K562 (cell line): ENCODE data around the gene CENPP. TPM values are rescaled to one million over a fixed set of nuclear protein-coding genes. Genes with fewer than 3 reads are reported as not detected.

Source experiments
- ATAC-seq: fragments of 200-7000 bp; cut with Tn5 transposase; 3 replicates; pipeline ENCODE4 v1.9.1; 2020; ENCODE audit warnings: moderate library complexity
- BruUV-seq: library from RNA; stranded (reverse); fragments of 400-500 nt; replicated peaks from 2 replicates; lab custom pipeline; 2021; lab: Mats Ljungman, UMichigan
- CTCF ChIA-PET: fragments of 300-600 bp; formaldehyde crosslinking; extraction: SDS; loops from one replicate; lab custom pipeline; 2021; ENCODE audit warnings: low intra/inter-chr PET ratio; lab: Yijun Ruan, JAX
- POLR2A ChIA-PET: fragments of 300-600, 350-650 bp; sonication (Branson Sonifier 250); formaldehyde crosslinking; extraction: SDS; loops from one replicate; lab custom pipeline; 2021; ENCODE audit warnings: antibody characterized with exemption, inconsistent platforms; lab: Yijun Ruan, JAX
- DNase-seq, 4 experiments: peaks; one replicate each; pipeline versions ENCODE4 v3.0.0 to v3.0.0-alpha.2; 2011 to 2018; ENCODE audit warnings: low spot score in 3 of 4, mixed read lengths in 3 of 4; ENCODE audit errors: extremely low read depth in 1 of 4
- FAIRE-seq: peaks from 2 replicates; lab custom pipeline; 2011; peaks lifted over from hg19 to GRCh38; lab: Jason Lieb, UNC
- H2AFZ ChIP-seq: 2 replicates; pipeline ENCODE4 v1.6.0; 2011; ENCODE audit warnings: low read depth, low read length, control low read depth, inconsistent platforms
- H3K27ac ChIP-seq: fragments of 200-600 bp; 3 replicates; pipeline ENCODE4 v1.8.0; 2011; ENCODE audit warnings: low read depth, mild to moderate bottlenecking, control low read depth, inconsistent platforms, low read length, moderate library complexity, mixed read lengths; ENCODE audit errors: extremely low read depth
- H3K27me3 ChIP-seq, 2 experiments: fragments of 300-600 bp in 1 of 2; 2 replicates in 1 of 2; 3 replicates in 1 of 2; pipeline versions ENCODE4 v1.6.0 to v1.8.0; 2011; ENCODE audit warnings: inconsistent platforms in 2 of 2, low read length in 2 of 2, mild to moderate bottlenecking in 1 of 2, mixed read lengths in 1 of 2, moderate library complexity in 1 of 2; ENCODE audit not compliant: control insufficient read depth in 2 of 2, insufficient read depth in 2 of 2
- H3K36me3 ChIP-seq: fragments of 300-600 bp; 3 replicates; pipeline ENCODE4 v1.8.0; 2011; ENCODE audit warnings: mild to moderate bottlenecking, low read length, inconsistent platforms; ENCODE audit not compliant: control insufficient read depth, insufficient read depth
- H3K4me1 ChIP-seq, 2 experiments: fragments of 200-600 bp in 1 of 2; replicated peaks in 1 of 2; 2 replicates in 1 of 2; 3 replicates in 1 of 2; pipeline versions ENCODE4 v1.5.1 to v1.8.0; 2011; ENCODE audit warnings: inconsistent platforms in 2 of 2, low read length in 2 of 2, mild to moderate bottlenecking in 1 of 2, mixed read lengths in 1 of 2, moderate library complexity in 1 of 2; ENCODE audit not compliant: control insufficient read depth in 2 of 2, insufficient read depth in 2 of 2
- H3K4me2 ChIP-seq: 2 replicates; pipeline ENCODE4 v1.6.1; 2011; ENCODE audit warnings: low read length, control low read depth, inconsistent platforms, mixed read lengths; ENCODE audit not compliant: insufficient read depth
- H3K4me3 ChIP-seq: fragments of 200-600 bp; sonication (generic), shearing (Covaris generic); 2 replicates; pipeline ENCODE4 v1.5.1; 2016; ENCODE audit warnings: control low read depth, inconsistent platforms
- H3K79me2 ChIP-seq: fragments of 200-600 bp; 3 replicates; pipeline ENCODE4 v1.8.0; 2011; ENCODE audit warnings: low read length, inconsistent platforms; ENCODE audit not compliant: control insufficient read depth, insufficient read depth
- H3K9ac ChIP-seq, 2 experiments: 2 replicates each; pipeline versions ENCODE4 v1.6.0 to v1.6.1; 2011; ENCODE audit warnings: low read depth in 2 of 2, low read length in 2 of 2, control low read depth in 1 of 2, inconsistent platforms in 1 of 2, mild to moderate bottlenecking in 1 of 2, mixed read lengths in 1 of 2; ENCODE audit not compliant: insufficient read depth in 1 of 2
- H3K9me1 ChIP-seq: one replicate; pipeline ENCODE4 v1.6.0; 2011; ENCODE audit warnings: inconsistent platforms, mild to moderate bottlenecking, low read length, moderate library complexity; ENCODE audit not compliant: control insufficient read depth, insufficient read depth
- H3K9me3 ChIP-seq: replicated peaks from 2 replicates; pipeline ENCODE4 v1.5.1; 2011; ENCODE audit warnings: low read depth, low read length, inconsistent platforms; ENCODE audit not compliant: control insufficient read depth, insufficient read depth
- H4K20me1 ChIP-seq: replicated peaks from 2 replicates; pipeline ENCODE4 v1.6.1; 2011; ENCODE audit warnings: low read length, inconsistent platforms, mixed read lengths; ENCODE audit not compliant: control insufficient read depth, insufficient read depth
- BMI1 ChIP-seq: fragments of 150-350 bp; IDR thresholded peaks from 2 replicates; pipeline ENCODE4 v1.6.1; 2014; ENCODE audit warnings: low read length
- C11orf30 ChIP-seq: fragments of 450-650 bp; IDR thresholded peaks from 2 replicates; pipeline ENCODE4 v1.6.1; 2016; ENCODE audit warnings: low read depth, mild to moderate bottlenecking
- HDAC6 ChIP-seq: IDR thresholded peaks from 2 replicates; pipeline ENCODE4 v1.6.1; 2012; ENCODE audit warnings: low read depth, mild to moderate bottlenecking, control low read depth, inconsistent platforms, low read length, moderate library complexity
- HMG20A ChIP-seq: fragments of 450-650 bp; formaldehyde crosslinking; conservative IDR thresholded peaks from 2 replicates; pipeline ENCODE4 v1.4.0; 2020; ENCODE audit warnings: mild to moderate bottlenecking, mixed read lengths
- MAFF ChIP-seq: IDR thresholded peaks from 2 replicates; pipeline ENCODE4 v1.6.1; 2012; ENCODE audit warnings: low read length, improper control_type of control experiment
- MAFG ChIP-seq: fragments of 450-650 bp; conservative IDR thresholded peaks from 2 replicates; pipeline ENCODE4 v1.6.1; 2016; ENCODE audit warnings: missing genetic modification characterization, missing compliant biosample characterization
- MAFK ChIP-seq: IDR thresholded peaks from 2 replicates; pipeline ENCODE4 v1.6.1; 2011; ENCODE audit warnings: low read length, improper control_type of control experiment
- NCOA1 ChIP-seq: fragments of 450-650 bp; IDR thresholded peaks from 2 replicates; pipeline ENCODE4 v1.6.1; 2016; ENCODE audit warnings: low read depth
- SMAD3 ChIP-seq: fragments of 450-650 bp; formaldehyde crosslinking; conservative IDR thresholded peaks from 2 replicates; pipeline ENCODE4 v1.4.0; 2020; ENCODE audit warnings: mild to moderate bottlenecking
- TEAD1 ChIP-seq, 2 experiments: fragments of 450-650 bp in 1 of 2; sonication (generic) in 1 of 2; formaldehyde crosslinking; IDR thresholded peaks; 2 replicates each; pipeline versions ENCODE4 v1.4.0 to v1.8.0; 2020 to 2022; ENCODE audit warnings: mild to moderate bottlenecking in 2 of 2, missing genetic modification reagents in 1 of 2
- ZC3H4 ChIP-seq: sonication (generic); formaldehyde crosslinking; IDR thresholded peaks from 2 replicates; pipeline ENCODE4 v1.9.0; 2021; ENCODE audit warnings: missing genetic modification reagents, borderline replicate concordance
- ZKSCAN3 ChIP-seq: fragments of 250-450 bp; sonication (Bioruptor Pico); IDR thresholded peaks from 2 replicates; pipeline ENCODE4 v1.4.0; 2020
- ZNF24 ChIP-seq: fragments of 450-650 bp; IDR thresholded peaks from 2 replicates; pipeline ENCODE4 v1.6.1; 2016
- ZNF316 ChIP-seq: fragments of 450-650 bp; IDR thresholded peaks from 2 replicates; pipeline ENCODE4 v1.6.1; 2016
- WGBS: fragments of 100-300 bp; shearing (Covaris generic); methylation state at CpG from one replicate; pipeline ENCODE4 v1.1.6; 2016; ENCODE audit warnings: low coverage, mixed read lengths; ENCODE audit not compliant: insufficient coverage; ENCODE audit errors: missing lambda C conversion rate; 5-methylcytosine and 5-hydroxymethylcytosine counted together
- in situ Hi-C: fragments of 300-500 bp; cut with MboI; formaldehyde crosslinking; loops from 4 replicates; pipeline ENCODE4 v1.15.0; 2018; ENCODE audit warnings: inconsistent platforms, mixed read lengths
- intact Hi-C: fragments of 100-400 bp; cut with micrococcal nuclease; formaldehyde crosslinking; loops from 2 replicates; pipeline ENCODE4 v1.14.2; 2022
- polyA plus RNA-seq, 8 experiments: library from polyadenylated mRNA; depleted of rRNA in 4 of 8; stranded (reverse) in 5 of 8; unstranded in 3 of 8; fragments of >200 nt; fragmentation: Nextera tagmentation in 2 of 8; fragmentation: Illumina TruSeq in 1 of 8; extraction: Ambion mirVana in 2 of 8; extraction: Trizol in 1 of 8; gene quantifications; 2 replicates each; pipeline versions ENCODE4 v1.2.1 to v1.2.3, GENCODE V29; 2011 to 2014; ENCODE audit warnings: inconsistent platforms in 1 of 8, missing spikeins in 1 of 8
- total RNA-seq, 7 experiments: library from RNA; depleted of rRNA in 6 of 7; stranded (reverse); fragments of >200 nt in 6 of 7; fragmentation: Illumina TruSeq in 2 of 7; extraction: Trizol in 2 of 7; gene quantifications; 2 replicates each; pipeline versions ENCODE4 v1.2.1 to v1.2.3, GENCODE V29; 2011 to 2021; ENCODE audit warnings: low replicate concordance in 1 of 7
- TF ChIP-seq, protein P1 (sequence below): fragments of 450-650 bp; IDR thresholded peaks from 2 replicates; pipeline ENCODE4 v1.6.1; 2017; ENCODE audit warnings: mild to moderate bottlenecking, moderate library complexity
- TF ChIP-seq, protein P2 (sequence below): sonication (generic); formaldehyde crosslinking; IDR thresholded peaks from 2 replicates; pipeline ENCODE4 v1.8.1; 2023; ENCODE audit warnings: mild to moderate bottlenecking, missing genetic modification reagents

Gene CENPP
- total and polyA plus RNA-seq, 9 of the 15 experiments (the other 6 are each of a cell fraction or from before 2014, with no cell fraction given): 8.0 to 28.5 (median 17.9) TPM

DNA sequence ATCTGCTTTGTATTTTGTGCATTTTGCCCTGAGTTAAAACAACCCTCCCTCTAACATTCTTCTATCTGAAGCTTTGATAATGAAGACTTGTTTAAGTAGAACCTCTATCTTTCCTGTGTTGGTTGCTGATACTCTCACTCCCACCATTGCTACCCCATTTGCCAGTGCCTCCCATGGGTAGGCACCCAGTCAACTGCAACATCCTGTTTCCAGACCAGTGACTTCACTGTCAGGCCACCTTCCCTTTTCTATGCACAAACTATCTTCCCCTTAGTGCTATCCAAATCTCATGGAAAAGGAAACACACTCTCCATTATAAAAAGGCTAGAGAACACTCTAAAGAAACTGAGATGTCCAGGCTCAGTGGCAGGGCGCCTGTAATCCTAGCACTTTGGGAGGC, 26.6 kb upstream of the CENPP start:
- Histone ChIP-seq H3K27ac (no peak overlapping the region), H3K9me1 (no peaks in the 10 kb centered on the region), H2AFZ (no peak overlapping the region), H3K4me3 (no peak overlapping the region), H3K27me3 (no peaks in the 10 kb centered on the region), H3K9ac (no peak overlapping the region), H3K79me2 (peaks cover 20% of the 10 kb centered on the region), H3K4me1 (peaks cover 4 to 18% of the 10 kb centered on the region in 2 experiments; a peak in 4 of 5 replicates), H3K4me2 (no peak overlapping the region), H4K20me1 (no peaks in the 10 kb centered on the region), H3K9me3 (no peaks in the 10 kb centered on the region), H3K36me3 (peaks cover 77% of the 10 kb centered on the region)
- FAIRE-seq: no peak
- DNase-seq: no peak
- TF ChIP-seq NCOA1: no peak
- no peak for TF ChIP-seq SMAD3 (CRISPR knock-in tag)
- no peak for ATAC-seq
- CTCF ChIA-PET: no interaction called here
- POLR2A ChIA-PET: interaction anchor here (1.5 kb wide), 1 partner anchor 9 kb away, joined by 4 read pairs; no protein-coding TSS in a partner anchor
- in situ Hi-C loops (no loop called here), intact Hi-C loops (no loop called here)
- WGBS: 43% methylated on average over 1 of the region's 1 CpG
- no TSS peak for BruUV-seq

DNA sequence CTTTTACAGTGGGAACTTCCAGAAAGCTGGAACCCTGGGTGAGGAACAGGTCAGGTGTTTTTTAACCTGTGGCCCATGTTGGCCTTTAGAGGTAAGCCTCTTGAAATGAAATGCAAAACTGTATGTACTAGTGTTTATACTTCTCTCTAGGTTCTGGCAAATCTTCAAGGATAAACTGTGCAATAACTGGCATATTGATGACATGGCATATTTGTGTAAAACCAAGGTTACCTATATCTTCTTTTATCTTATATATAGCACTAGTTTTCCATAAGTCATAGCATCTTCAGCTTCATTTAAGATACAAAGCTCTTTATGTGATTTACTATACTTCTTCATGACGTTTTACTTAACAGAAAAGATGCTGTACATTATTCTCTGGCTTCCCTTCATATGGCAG, 24.8 kb upstream of the CENPP start:
- ChIA-PET CTCF (interaction anchor here (0.6 kb wide), 1 partner anchor 416 kb away, joined by 3 read pairs; no protein-coding TSS in a partner anchor), POLR2A (no interaction called here)
- peaks cover 95% of the 10 kb centered on the region for H3K36me3 ChIP-seq
- H3K4me3 ChIP-seq: no peak overlapping the region
- H3K27ac ChIP-seq: no peak overlapping the region
- H4K20me1 ChIP-seq: no peaks in the 10 kb centered on the region
- no peaks in the 10 kb centered on the region for H3K9me1 ChIP-seq
- no TSS peak for BruUV-seq
- no peak overlapping the region for H3K4me2 ChIP-seq
- 0 out of 3 replicates have a peak, but pooled peaks cover 2% of the 10 kb centered on the region for H3K79me2 ChIP-seq
- ATAC-seq: no peak
- TF ChIP-seq MAFF: peak; percentile 86
- TF ChIP-seq, protein P1, sequence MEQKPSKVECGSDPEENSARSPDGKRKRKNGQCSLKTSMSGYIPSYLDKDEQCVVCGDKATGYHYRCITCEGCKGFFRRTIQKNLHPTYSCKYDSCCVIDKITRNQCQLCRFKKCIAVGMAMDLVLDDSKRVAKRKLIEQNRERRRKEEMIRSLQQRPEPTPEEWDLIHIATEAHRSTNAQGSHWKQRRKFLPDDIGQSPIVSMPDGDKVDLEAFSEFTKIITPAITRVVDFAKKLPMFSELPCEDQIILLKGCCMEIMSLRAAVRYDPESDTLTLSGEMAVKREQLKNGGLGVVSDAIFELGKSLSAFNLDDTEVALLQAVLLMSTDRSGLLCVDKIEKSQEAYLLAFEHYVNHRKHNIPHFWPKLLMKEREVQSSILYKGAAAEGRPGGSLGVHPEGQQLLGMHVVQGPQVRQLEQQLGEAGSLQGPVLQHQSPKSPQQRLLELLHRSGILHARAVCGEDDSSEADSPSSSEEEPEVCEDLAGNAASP: no peak
- TF ChIP-seq BMI1: no peak
- no peak for TF ChIP-seq ZNF24
- peak; percentile 91 for TF ChIP-seq ZNF316
- no peak for TF ChIP-seq ZKSCAN3 (CRISPR knock-in tag)
- peak; percentile 71 for TF ChIP-seq MAFG (tag)
- TF ChIP-seq ZC3H4: no peak
- TF ChIP-seq C11orf30: peak; percentile 79
- no peak for TF ChIP-seq HMG20A (CRISPR knock-in tag)
- no peak for TF ChIP-seq TEAD1 (CRISPR knock-in tag; IDR thresholded peaks at IDR 0.05)
- no peak for TF ChIP-seq HDAC6
- TF ChIP-seq MAFK: peak; percentile 88
- TF ChIP-seq, protein P2, sequence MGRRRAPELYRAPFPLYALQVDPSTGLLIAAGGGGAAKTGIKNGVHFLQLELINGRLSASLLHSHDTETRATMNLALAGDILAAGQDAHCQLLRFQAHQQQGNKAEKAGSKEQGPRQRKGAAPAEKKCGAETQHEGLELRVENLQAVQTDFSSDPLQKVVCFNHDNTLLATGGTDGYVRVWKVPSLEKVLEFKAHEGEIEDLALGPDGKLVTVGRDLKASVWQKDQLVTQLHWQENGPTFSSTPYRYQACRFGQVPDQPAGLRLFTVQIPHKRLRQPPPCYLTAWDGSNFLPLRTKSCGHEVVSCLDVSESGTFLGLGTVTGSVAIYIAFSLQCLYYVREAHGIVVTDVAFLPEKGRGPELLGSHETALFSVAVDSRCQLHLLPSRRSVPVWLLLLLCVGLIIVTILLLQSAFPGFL: no peak
- FAIRE-seq: no peak
- H3K9me3 ChIP-seq: no peaks in the 10 kb centered on the region
- H3K4me1 ChIP-seq: peaks cover 0 to 4% of the 10 kb centered on the region in 2 experiments; a peak in 3 of 5 replicates
- H2AFZ ChIP-seq: no peak overlapping the region
- no peak for DNase-seq
- no peaks in the 10 kb centered on the region for H3K27me3 ChIP-seq
- WGBS: 20% methylated on average over 1 of the region's 1 CpG
- in situ Hi-C loops: no loop called here
- no peak overlapping the region for H3K9ac ChIP-seq
- intact Hi-C loops: no loop called here
